H1 (cell line): ENCODE measurements around the gene PKNOX1.

Experiments used
- EZH2 ChIP-seq: fragments of 200-600 bp; sonication (generic); IDR thresholded peaks from 2 replicates; pipeline ENCODE4 v1.7.1; 2012; ENCODE audit warnings: low read depth, mild to moderate bottlenecking, moderate library complexity, low read length, inconsistent platforms; ENCODE audit not compliant: severe bottlenecking
- HDAC2 ChIP-seq, 2 experiments: fragments of 300-600 bp in 1 of 2; sonication (generic) in 1 of 2; IDR thresholded peaks; 2 replicates each; pipeline ENCODE4 v1.6.1; 2011 to 2012; ENCODE audit warnings: low read depth in 2 of 2, low read length in 2 of 2, mild to moderate bottlenecking in 2 of 2, moderate library complexity in 2 of 2, borderline replicate concordance in 1 of 2, inconsistent platforms in 1 of 2
- POLR2AphosphoS5 ChIP-seq: IDR thresholded peaks from 2 replicates; pipeline ENCODE4 v1.6.1; 2011; ENCODE audit warnings: low read depth, low read length
- RFX5 ChIP-seq: IDR thresholded peaks from 2 replicates; pipeline ENCODE4 v1.6.1; 2011; ENCODE audit warnings: low read depth, low read length, improper control_type of control experiment, borderline replicate concordance
- SIN3A ChIP-seq, 2 experiments: IDR thresholded peaks in 1 of 2; conservative IDR thresholded peaks in 1 of 2; 2 replicates each; pipeline ENCODE4 v1.6.1; 2011 to 2012; ENCODE audit warnings: low read length in 2 of 2, improper control_type of control experiment in 1 of 2, low read depth in 1 of 2, mild to moderate bottlenecking in 1 of 2
- SRF ChIP-seq: IDR thresholded peaks from 2 replicates; pipeline ENCODE4 v1.6.1; 2011; ENCODE audit warnings: mild to moderate bottlenecking, low read depth, low read length, moderate library complexity
- YY1 ChIP-seq: IDR thresholded peaks from 2 replicates; pipeline ENCODE4 v1.6.1; 2011; ENCODE audit warnings: low read depth, mild to moderate bottlenecking, low read length
- TF ChIP-seq, protein P1 (sequence below), 3 experiments: IDR thresholded peaks; 1 replicate in 2 of 3; 2 replicates in 1 of 3; pipeline versions ENCODE4 v1.5.1 to v1.6.1; 2011; ENCODE audit warnings: low read length in 3 of 3, mild to moderate bottlenecking in 3 of 3, inconsistent platforms in 2 of 3, low read depth in 1 of 3, moderate library complexity in 1 of 3; ENCODE audit not compliant: insufficient read depth in 1 of 3; ENCODE audit errors: control extremely low read depth in 1 of 3

DNA sequence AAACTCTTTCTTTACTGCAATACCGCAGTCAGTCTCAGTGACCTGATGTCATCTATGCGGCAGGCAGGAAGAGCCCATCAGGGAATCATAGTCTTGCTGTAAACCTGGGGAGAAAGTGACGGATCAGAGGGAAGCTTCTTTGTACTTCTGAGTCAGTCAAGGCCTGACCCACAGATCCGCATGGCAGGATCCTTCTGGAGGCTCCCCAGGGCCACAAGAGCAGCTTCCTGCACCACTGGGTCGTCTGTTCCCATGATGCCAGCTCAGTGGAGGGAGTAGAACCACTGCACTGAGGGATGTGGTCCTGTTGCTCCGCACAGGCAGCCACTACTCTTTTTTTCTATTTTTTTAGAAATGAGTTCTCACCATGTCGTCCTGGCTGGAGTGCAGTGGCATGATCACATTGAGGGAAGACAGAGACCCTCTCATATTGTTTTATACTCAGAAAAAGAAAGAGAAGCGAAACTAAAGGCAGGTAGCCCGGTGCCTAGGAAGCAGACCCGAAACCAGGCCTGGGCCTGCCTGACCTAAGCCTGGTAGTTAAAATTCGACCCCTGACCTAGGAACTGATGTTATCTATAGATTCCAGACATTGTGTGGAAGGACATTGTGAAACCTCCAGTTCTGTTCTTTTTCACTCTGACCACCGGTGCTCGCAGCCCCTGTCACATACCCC lies 42.7 kb upstream of the PKNOX1 start:
- no peak for TF ChIP-seq SIN3A (conservative IDR thresholded peaks at IDR 0.05 in 1 of 2, IDR thresholded peaks at IDR 0.05 in 1 of 2; ENCODE audit: low read depth in 1 of 2, low read length in 2 of 2)
- no peak for TF ChIP-seq SRF
- TF ChIP-seq, protein P1, sequence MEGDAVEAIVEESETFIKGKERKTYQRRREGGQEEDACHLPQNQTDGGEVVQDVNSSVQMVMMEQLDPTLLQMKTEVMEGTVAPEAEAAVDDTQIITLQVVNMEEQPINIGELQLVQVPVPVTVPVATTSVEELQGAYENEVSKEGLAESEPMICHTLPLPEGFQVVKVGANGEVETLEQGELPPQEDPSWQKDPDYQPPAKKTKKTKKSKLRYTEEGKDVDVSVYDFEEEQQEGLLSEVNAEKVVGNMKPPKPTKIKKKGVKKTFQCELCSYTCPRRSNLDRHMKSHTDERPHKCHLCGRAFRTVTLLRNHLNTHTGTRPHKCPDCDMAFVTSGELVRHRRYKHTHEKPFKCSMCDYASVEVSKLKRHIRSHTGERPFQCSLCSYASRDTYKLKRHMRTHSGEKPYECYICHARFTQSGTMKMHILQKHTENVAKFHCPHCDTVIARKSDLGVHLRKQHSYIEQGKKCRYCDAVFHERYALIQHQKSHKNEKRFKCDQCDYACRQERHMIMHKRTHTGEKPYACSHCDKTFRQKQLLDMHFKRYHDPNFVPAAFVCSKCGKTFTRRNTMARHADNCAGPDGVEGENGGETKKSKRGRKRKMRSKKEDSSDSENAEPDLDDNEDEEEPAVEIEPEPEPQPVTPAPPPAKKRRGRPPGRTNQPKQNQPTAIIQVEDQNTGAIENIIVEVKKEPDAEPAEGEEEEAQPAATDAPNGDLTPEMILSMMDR (IDR thresholded peaks at IDR 0.05; ENCODE audit: control extremely low read depth in 1 of 3, insufficient read depth in 1 of 3, low read depth in 1 of 3, low read length in 3 of 3): no peak
- no peak for TF ChIP-seq HDAC2 (IDR thresholded peaks at IDR 0.05; ENCODE audit: borderline replicate concordance in 1 of 2, low read depth in 2 of 2, low read length in 2 of 2)
- TF ChIP-seq YY1: no peak
- TF ChIP-seq EZH2: no peak
- no peak for TF ChIP-seq RFX5
- no peak for TF ChIP-seq POLR2AphosphoS5
